ENCODE results near the gene PTPN7.

The PTPN7 gene

GRCh38 chr1:202135221-202135721 lies 25.1 kb downstream of the PTPN7 start (continued):
- TF ChIP-seq ZBTB11 (tag by site-specific recombination; conservative IDR thresholded peaks at IDR 0.05; ENCODE audit: low read depth) (no peak), ZNF366 (tag by site-specific recombination; conservative IDR thresholded peaks at IDR 0.05) (no peak), ZNF654 (tag by site-specific recombination; IDR thresholded peaks at IDR 0.05; ENCODE audit: low read depth) (peak; percentile 82), GLIS1 (tag by site-specific recombination; IDR thresholded peaks at IDR 0.05) (peak; percentile 15; the same call in 1 of the 2 replicates)
- TF ChIP-seq, protein P1, sequence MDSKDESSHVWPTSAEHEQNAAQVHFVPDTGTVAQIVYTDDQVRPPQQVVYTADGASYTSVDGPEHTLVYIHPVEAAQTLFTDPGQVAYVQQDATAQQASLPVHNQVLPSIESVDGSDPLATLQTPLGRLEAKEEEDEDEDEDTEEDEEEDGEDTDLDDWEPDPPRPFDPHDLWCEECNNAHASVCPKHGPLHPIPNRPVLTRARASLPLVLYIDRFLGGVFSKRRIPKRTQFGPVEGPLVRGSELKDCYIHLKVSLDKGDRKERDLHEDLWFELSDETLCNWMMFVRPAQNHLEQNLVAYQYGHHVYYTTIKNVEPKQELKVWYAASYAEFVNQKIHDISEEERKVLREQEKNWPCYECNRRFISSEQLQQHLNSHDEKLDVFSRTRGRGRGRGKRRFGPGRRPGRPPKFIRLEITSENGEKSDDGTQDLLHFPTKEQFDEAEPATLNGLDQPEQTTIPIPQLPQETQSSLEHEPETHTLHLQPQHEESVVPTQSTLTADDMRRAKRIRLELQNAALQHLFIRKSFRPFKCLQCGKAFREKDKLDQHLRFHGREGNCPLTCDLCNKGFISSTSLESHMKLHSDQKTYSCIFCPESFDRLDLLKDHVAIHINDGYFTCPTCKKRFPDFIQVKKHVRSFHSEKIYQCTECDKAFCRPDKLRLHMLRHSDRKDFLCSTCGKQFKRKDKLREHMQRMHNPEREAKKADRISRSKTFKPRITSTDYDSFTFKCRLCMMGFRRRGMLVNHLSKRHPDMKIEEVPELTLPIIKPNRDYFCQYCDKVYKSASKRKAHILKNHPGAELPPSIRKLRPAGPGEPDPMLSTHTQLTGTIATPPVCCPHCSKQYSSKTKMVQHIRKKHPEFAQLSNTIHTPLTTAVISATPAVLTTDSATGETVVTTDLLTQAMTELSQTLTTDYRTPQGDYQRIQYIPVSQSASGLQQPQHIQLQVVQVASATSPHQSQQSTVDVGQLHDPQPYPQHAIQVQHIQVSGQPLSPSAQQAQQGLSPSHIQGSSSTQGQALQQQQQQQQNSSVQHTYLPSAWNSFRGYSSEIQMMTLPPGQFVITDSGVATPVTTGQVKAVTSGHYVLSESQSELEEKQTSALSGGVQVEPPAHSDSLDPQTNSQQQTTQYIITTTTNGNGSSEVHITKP (tag by site-specific recombination; IDR thresholded peaks at IDR 0.05): 0 out of 2 replicates have a peak, but pooled peaks have one; percentile 28

DNA sequence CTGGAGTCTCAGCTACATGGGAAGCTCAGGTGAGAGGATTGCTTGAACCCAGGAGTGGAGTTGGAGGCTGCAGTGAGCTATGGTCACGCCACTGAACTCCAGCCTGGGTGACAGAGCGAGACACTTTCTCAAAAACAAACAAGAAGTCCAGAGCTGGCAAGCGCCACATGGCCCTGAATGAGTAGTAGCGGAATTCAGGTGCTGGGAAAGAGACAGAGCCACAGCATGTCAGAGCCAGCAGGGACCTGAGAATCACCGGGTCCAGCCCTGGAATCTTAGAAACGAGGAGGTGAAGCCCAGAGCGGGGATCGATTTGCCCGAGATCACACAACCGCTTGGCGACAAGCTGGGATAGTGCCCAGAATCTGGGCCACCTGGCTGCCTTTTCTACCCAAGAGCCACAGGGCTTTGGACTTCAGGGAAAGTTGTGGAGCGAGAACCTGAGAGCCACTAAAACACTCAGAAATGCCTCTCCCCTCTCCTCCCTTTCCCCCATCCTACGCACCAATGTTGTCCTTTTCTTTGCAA lies 25.7 kb downstream of the PTPN7 start:
- H3K36me3 ChIP-seq (ENCODE audit: control insufficient read depth in 2 of 2, insufficient read depth in 1 of 2, low read length in 2 of 2): peaks cover 16 to 54% of the 10 kb centered on the region in 2 experiments
- no peak overlapping the region for H3K27ac ChIP-seq (ENCODE audit: extremely low read depth, low read depth, low read length)
- CTCF ChIA-PET: interaction anchor here (0.6 to 4.1 kb wide), 20 partner anchors 9 to 257 kb away, joined by 3 to 53 read pairs (median 8); partner anchors contain the start of genes ELF3, GPR37L1 and LGR6
- POLR2A ChIA-PET: interaction anchor here (0.6 to 1.4 kb wide), 4 partner anchors 51 to 792 kb away, joined by 3 to 6 read pairs (median 4); partner anchors contain the start of gene KLHL12
- TF ChIP-seq ZNF510 (tag by site-specific recombination; IDR thresholded peaks at IDR 0.05; ENCODE audit: insufficient replicate concordance) (no peak), ZEB2 (tag by site-specific recombination; IDR thresholded peaks at IDR 0.05) (no peak), ZNF600 (tag by site-specific recombination; IDR thresholded peaks at IDR 0.05) (no peak), ZNF24 (tag by site-specific recombination; IDR thresholded peaks at IDR 0.05) (no peak), ZNF366 (tag by site-specific recombination; conservative IDR thresholded peaks at IDR 0.05) (no peak), ZNF391 (tag by site-specific recombination; IDR thresholded peaks at IDR 0.05; ENCODE audit: borderline replicate concordance, low read depth) (no peak), SCRT2 (tag by site-specific recombination; IDR thresholded peaks at IDR 0.05) (no peak)
- TF ChIP-seq, protein P2, sequence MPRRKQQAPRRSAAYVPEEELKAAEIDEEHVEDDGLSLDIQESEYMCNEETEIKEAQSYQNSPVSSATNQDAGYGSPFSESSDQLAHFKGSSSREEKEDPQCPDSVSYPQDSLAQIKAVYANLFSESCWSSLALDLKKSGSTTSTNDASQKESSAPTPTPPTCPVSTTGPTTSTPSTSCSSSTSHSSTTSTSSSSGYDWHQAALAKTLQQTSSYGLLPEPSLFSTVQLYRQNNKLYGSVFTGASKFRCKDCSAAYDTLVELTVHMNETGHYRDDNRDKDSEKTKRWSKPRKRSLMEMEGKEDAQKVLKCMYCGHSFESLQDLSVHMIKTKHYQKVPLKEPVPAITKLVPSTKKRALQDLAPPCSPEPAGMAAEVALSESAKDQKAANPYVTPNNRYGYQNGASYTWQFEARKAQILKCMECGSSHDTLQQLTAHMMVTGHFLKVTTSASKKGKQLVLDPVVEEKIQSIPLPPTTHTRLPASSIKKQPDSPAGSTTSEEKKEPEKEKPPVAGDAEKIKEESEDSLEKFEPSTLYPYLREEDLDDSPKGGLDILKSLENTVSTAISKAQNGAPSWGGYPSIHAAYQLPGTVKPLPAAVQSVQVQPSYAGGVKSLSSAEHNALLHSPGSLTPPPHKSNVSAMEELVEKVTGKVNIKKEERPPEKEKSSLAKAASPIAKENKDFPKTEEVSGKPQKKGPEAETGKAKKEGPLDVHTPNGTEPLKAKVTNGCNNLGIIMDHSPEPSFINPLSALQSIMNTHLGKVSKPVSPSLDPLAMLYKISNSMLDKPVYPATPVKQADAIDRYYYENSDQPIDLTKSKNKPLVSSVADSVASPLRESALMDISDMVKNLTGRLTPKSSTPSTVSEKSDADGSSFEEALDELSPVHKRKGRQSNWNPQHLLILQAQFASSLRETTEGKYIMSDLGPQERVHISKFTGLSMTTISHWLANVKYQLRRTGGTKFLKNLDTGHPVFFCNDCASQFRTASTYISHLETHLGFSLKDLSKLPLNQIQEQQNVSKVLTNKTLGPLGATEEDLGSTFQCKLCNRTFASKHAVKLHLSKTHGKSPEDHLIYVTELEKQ (tag by site-specific recombination; IDR thresholded peaks at IDR 0.05; ENCODE audit: borderline replicate concordance): no peak
- TF ChIP-seq, protein P3, sequence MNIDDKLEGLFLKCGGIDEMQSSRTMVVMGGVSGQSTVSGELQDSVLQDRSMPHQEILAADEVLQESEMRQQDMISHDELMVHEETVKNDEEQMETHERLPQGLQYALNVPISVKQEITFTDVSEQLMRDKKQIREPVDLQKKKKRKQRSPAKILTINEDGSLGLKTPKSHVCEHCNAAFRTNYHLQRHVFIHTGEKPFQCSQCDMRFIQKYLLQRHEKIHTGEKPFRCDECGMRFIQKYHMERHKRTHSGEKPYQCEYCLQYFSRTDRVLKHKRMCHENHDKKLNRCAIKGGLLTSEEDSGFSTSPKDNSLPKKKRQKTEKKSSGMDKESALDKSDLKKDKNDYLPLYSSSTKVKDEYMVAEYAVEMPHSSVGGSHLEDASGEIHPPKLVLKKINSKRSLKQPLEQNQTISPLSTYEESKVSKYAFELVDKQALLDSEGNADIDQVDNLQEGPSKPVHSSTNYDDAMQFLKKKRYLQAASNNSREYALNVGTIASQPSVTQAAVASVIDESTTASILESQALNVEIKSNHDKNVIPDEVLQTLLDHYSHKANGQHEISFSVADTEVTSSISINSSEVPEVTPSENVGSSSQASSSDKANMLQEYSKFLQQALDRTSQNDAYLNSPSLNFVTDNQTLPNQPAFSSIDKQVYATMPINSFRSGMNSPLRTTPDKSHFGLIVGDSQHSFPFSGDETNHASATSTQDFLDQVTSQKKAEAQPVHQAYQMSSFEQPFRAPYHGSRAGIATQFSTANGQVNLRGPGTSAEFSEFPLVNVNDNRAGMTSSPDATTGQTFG (tag by site-specific recombination; IDR thresholded peaks at IDR 0.05; ENCODE audit: borderline replicate concordance): no peak
- TF ChIP-seq, protein P4, sequence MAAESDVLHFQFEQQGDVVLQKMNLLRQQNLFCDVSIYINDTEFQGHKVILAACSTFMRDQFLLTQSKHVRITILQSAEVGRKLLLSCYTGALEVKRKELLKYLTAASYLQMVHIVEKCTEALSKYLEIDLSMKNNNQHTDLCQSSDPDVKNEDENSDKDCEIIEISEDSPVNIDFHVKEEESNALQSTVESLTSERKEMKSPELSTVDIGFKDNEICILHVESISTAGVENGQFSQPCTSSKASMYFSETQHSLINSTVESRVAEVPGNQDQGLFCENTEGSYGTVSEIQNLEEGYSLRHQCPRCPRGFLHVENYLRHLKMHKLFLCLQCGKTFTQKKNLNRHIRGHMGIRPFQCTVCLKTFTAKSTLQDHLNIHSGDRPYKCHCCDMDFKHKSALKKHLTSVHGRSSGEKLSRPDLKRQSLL (tag by site-specific recombination; IDR thresholded peaks at IDR 0.05): no peak
- no peak overlapping the region for H3K4me3 ChIP-seq (ENCODE audit: low read depth, low read length)
- no peaks in the 10 kb centered on the region for H3K4me1 ChIP-seq (ENCODE audit: control insufficient read depth, insufficient read depth, low read length)
- no peaks in the 10 kb centered on the region for H3K9me3 ChIP-seq (ENCODE audit: control insufficient read depth, insufficient read depth, low read depth, low read length)

All from HEK293 (cell line).